Measurements from ENCODE around the gene LIN52. TPM values are rescaled to one million over a fixed set of nuclear protein-coding genes. Genes with fewer than 3 reads are reported as not detected.

LIN52 gene
- total and polyA plus RNA-seq, 2 experiments from 2014 or later, result 8.6 to 10.8 TPM

DNA sequence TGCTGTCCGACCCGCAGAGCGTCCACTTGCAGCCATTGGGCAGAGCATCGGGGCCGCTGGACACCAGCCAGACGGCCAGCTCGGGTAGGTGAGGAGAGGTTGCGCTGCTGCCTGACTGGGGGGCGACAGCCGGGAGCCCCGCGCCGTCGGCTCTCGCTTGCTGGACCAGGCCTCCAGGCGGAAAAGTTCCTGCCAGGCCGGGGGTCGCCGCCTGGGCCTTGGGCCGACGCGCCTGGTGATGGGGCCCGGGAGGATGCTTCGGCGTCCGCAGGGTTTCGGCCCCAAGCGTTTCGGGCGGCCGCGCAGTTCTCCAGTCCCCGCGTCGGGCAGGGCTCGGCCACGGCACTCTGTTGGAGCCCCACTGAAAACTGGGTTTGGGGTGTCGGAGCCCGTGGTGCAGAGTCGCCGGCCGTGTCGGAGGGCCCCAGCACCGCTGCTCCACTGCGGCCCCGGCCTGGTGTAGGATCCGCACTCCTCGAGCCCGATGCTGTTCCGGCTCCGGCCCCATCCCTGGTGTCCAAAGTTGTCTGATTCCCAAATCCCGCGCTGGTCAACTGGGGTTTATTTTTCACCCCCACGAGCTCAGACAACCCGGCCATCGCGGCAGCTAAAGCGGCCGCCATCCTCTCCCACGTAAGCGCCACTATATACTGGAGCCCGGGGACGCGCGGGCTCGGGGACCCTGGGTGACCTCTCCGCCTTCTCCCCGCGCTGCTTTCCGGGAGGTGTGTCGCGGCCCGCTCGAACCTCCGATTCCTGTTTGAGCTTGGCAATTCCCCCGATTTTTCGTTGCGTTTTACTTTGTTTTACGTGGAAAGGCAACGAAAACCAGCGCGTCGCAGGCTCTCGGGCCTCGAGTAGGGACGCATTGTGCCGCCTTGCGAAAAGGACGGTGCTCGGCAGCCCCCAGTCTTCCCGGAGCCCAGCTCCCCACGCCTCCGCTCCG lies 155.4 kb downstream of the LIN52 start:
- H3K9me2 ChIP-seq (ENCODE audit: insufficient read depth), result no peaks in the 10 kb centered on the region
- peak overlapping the region; percentile 95 for H2AFZ ChIP-seq
- peak overlapping the region; percentile 91 for H3K4me2 ChIP-seq
- DNase-seq (ENCODE audit: low spot score) (peak; percentile 60), ATAC-seq (peak; percentile 37)
- 0 out of 2 replicates have a peak, but pooled peaks cover 8% of the 10 kb centered on the region for H4K20me1 ChIP-seq (replicated peaks; ENCODE audit: insufficient read depth)
- peak; percentile 99 for TF ChIP-seq EZH2 (IDR thresholded peaks at IDR 0.05; ENCODE audit: low read depth, unreplicated experiment)
- TF ChIP-seq EZH2phosphoT487 (IDR thresholded peaks at IDR 0.05; ENCODE audit: unreplicated experiment), result peak; percentile 91
- no peak for TF ChIP-seq ZNF331 (CRISPR knock-in tag; IDR thresholded peaks at IDR 0.05; ENCODE audit: low read depth)
- no peak overlapping the region for H3K27ac Mint-ChIP-seq
- no peak overlapping the region for H3K27ac ChIP-seq (ENCODE audit: low read depth)
- peaks cover 81% of the 10 kb centered on the region for H3K27me3 Mint-ChIP-seq (ENCODE audit: insufficient read depth, low read depth, poor library complexity)
- no peaks in the 10 kb centered on the region for H3K79me2 ChIP-seq (replicated peaks; ENCODE audit: insufficient read depth)
- peaks cover 17% of the 10 kb centered on the region; the same call in 1 of the 2 replicates for H3F3A ChIP-seq (replicated peaks; ENCODE audit: low read depth)
- H3K36me3 ChIP-seq (ENCODE audit: insufficient read depth), result no peaks in the 10 kb centered on the region
- peaks cover 85% of the 10 kb centered on the region for H3K27me3 ChIP-seq (ENCODE audit: insufficient read depth)
- peaks cover 39% of the 10 kb centered on the region for H3K4me1 ChIP-seq (ENCODE audit: insufficient read depth)
- H3K9me3 Mint-ChIP-seq, result peaks cover 8% of the 10 kb centered on the region
- H3K4me3 ChIP-seq, result peak overlapping the region; percentile 69
- H3K36me3 Mint-ChIP-seq (ENCODE audit: low read depth), result peaks cover 2% of the 10 kb centered on the region; the same call in 1 of the 3 replicates
- H3K4me3 Mint-ChIP-seq, result peak overlapping the region; percentile 69
- peaks cover 39% of the 10 kb centered on the region for H3K4me1 Mint-ChIP-seq

DNA sequence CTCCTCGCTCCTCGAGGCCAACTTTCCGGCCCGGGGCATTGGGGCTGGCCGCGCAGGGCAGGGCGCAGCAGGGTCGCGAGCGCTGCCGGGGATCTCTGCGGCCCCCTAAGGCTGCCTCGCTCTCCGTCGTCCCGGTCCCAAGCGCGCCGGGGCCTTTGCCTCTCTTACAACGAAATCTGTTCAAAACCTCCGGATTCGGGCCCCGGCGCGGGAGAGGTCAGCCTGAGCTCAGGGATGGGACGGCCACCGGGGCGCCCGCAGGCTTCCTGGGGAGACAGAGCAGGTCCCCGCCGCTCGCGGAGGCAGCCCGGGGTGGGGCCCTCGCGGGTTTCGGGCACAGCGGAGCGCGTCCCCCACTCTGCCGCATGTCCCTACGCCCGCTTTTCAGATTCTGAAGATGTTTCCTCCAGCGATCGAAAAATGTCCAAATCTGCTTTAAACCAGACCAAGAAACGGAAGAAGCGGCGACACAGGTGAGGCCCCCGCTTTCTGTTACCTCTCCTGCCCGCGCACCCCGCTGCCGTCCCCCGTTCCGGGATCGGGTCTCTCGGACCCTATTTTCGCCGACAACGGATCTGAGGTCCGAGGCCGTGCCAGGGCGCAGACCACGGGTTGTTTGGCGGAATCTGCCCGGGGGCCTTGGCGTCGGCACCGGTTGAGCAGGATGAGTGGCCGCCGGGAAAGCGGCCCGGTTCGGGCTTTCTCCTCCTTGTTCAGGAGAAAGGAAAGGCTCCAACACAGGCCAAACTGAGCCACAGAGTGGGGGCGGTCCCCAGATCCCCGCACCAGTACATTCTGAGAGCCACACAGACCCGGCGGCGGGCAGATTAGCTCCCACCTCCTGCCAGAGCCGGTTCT lies 156.3 kb downstream of the LIN52 start:
- Histone ChIP-seq H3K9me2 (ENCODE audit: insufficient read depth) (no peaks in the 10 kb centered on the region), H3K36me3 (ENCODE audit: insufficient read depth) (no peaks in the 10 kb centered on the region), H3F3A (replicated peaks; ENCODE audit: low read depth) (peaks cover 17% of the 10 kb centered on the region; the same call in 1 of the 2 replicates), H2AFZ (peak overlapping the region; percentile 95), H3K4me3 (peak overlapping the region; percentile 69), H3K4me1 (ENCODE audit: insufficient read depth) (peaks cover 39% of the 10 kb centered on the region), H3K4me2 (peak overlapping the region; percentile 91), H4K20me1 (replicated peaks; ENCODE audit: insufficient read depth) (0 out of 2 replicates have a peak, but pooled peaks cover 8% of the 10 kb centered on the region), H3K27me3 (ENCODE audit: insufficient read depth) (peaks cover 87% of the 10 kb centered on the region), H3K79me2 (replicated peaks; ENCODE audit: insufficient read depth) (no peaks in the 10 kb centered on the region), H3K27ac (ENCODE audit: low read depth) (no peak overlapping the region)
- Mint-ChIP-seq H3K4me1 (peaks cover 45% of the 10 kb centered on the region), H3K9me3 (peaks cover 8% of the 10 kb centered on the region), H3K27ac (no peak overlapping the region), H3K27me3 (ENCODE audit: insufficient read depth, low read depth, poor library complexity) (peaks cover 87% of the 10 kb centered on the region), H3K36me3 (ENCODE audit: low read depth) (peaks cover 2% of the 10 kb centered on the region; the same call in 1 of the 3 replicates), H3K4me3 (peak overlapping the region; percentile 69)
- DNase-seq (ENCODE audit: low spot score), result peak; percentile 57
- ATAC-seq, result peak; percentile 27
- peak; percentile 88 for TF ChIP-seq EZH2 (IDR thresholded peaks at IDR 0.05; ENCODE audit: low read depth, unreplicated experiment)
- TF ChIP-seq CREB1 (CRISPR knock-in tag; IDR thresholded peaks at IDR 0.05; ENCODE audit: low read depth), result no peak
- TF ChIP-seq EZH2phosphoT487 (IDR thresholded peaks at IDR 0.05; ENCODE audit: unreplicated experiment), result peak; percentile 99
- no peak for TF ChIP-seq JUNB (IDR thresholded peaks at IDR 0.05; ENCODE audit: unreplicated experiment)

DNA sequence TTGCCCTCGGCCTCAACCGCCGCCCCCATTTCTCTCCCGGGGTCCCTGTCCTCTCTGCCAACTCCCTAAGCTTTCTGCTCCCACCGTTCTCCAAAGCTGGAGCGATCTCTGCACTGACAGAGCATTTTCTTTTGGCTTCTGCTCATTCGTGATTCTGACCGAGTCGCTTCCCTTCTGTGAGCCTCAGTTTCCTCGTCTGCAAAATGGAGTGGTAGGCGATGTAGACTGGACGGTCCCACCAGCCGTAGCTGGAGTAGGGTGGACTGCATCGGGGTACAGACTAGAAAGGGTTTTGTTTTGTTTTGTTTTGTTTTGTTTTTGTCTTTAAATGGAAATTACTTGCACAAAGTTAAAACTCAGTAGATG lies 156.9 kb downstream of the LIN52 start:
- Mint-ChIP-seq H3K27ac (no peak overlapping the region), H3K4me3 (peak overlapping the region; percentile 69), H3K36me3 (ENCODE audit: low read depth) (peaks cover 2% of the 10 kb centered on the region; the same call in 1 of the 3 replicates), H3K27me3 (ENCODE audit: insufficient read depth, low read depth, poor library complexity) (peaks cover 92% of the 10 kb centered on the region), H3K9me3 (peaks cover 8% of the 10 kb centered on the region), H3K4me1 (peaks cover 51% of the 10 kb centered on the region)
- 0 out of 2 replicates have a peak, but pooled peaks cover 8% of the 10 kb centered on the region for H4K20me1 ChIP-seq (replicated peaks; ENCODE audit: insufficient read depth)
- no peaks in the 10 kb centered on the region for H3K9me2 ChIP-seq (ENCODE audit: insufficient read depth)
- peak overlapping the region; percentile 91 for H3K4me2 ChIP-seq
- H3K36me3 ChIP-seq (ENCODE audit: insufficient read depth), result no peaks in the 10 kb centered on the region
- peaks cover 45% of the 10 kb centered on the region for H3K4me1 ChIP-seq (ENCODE audit: insufficient read depth)
- H3K27ac ChIP-seq (ENCODE audit: low read depth), result no peak overlapping the region
- H3K79me2 ChIP-seq (replicated peaks; ENCODE audit: insufficient read depth), result no peaks in the 10 kb centered on the region
- no peak for DNase-seq (ENCODE audit: low spot score)
- H2AFZ ChIP-seq, result peak overlapping the region; percentile 95
- H3K27me3 ChIP-seq (ENCODE audit: insufficient read depth), result peaks cover 87% of the 10 kb centered on the region
- H3F3A ChIP-seq (replicated peaks; ENCODE audit: low read depth), result peaks cover 17% of the 10 kb centered on the region; the same call in 1 of the 2 replicates
- ATAC-seq, result no peak
- H3K4me3 ChIP-seq, result peak overlapping the region; percentile 69
- no peak for TF ChIP-seq POLR2AphosphoS5 (IDR thresholded peaks at IDR 0.05; ENCODE audit: low read depth)
- TF ChIP-seq, protein P1, sequence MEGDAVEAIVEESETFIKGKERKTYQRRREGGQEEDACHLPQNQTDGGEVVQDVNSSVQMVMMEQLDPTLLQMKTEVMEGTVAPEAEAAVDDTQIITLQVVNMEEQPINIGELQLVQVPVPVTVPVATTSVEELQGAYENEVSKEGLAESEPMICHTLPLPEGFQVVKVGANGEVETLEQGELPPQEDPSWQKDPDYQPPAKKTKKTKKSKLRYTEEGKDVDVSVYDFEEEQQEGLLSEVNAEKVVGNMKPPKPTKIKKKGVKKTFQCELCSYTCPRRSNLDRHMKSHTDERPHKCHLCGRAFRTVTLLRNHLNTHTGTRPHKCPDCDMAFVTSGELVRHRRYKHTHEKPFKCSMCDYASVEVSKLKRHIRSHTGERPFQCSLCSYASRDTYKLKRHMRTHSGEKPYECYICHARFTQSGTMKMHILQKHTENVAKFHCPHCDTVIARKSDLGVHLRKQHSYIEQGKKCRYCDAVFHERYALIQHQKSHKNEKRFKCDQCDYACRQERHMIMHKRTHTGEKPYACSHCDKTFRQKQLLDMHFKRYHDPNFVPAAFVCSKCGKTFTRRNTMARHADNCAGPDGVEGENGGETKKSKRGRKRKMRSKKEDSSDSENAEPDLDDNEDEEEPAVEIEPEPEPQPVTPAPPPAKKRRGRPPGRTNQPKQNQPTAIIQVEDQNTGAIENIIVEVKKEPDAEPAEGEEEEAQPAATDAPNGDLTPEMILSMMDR (conservative IDR thresholded peaks at IDR 0.05; ENCODE audit: low read depth in 2 of 2), result no peak
- TF ChIP-seq EZH2 (IDR thresholded peaks at IDR 0.05; ENCODE audit: low read depth, unreplicated experiment), result peak; percentile 97

All from GM23338 (cell line).